Measurements from ENCODE around the gene GIMAP5. TPM values are rescaled to one million over a fixed set of nuclear protein-coding genes. Genes with fewer than 3 reads are reported as not detected.

The GIMAP5 gene
- polyA plus RNA-seq, 1 experiment, result not detected

DNA sequence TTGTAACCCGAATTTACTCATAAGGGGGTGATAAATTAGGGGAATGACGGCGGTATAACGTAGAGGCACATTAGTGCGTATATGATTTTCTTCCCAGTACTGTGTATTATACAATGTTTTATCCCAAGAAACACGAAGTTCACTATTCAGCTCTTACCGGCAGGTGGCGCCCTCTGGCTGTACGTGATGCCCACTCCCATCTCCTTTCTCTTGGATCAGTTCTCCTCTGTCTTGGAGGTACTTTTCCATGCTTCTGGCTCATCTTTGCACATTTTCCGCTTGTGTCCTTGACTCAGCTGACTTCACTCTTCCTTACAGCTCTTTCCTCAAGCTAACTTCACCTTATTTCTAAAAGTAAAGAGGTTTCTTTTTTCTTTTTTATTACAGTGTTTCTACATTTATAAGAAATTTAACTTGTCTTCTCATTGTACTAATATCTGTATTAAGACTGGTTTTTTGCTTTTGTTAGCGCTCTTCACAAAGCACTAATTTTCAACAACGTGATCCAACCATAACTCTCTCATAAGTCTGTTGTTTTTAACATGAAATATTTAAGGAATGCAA lies 41.6 kb downstream of the GIMAP5 start:
- TF ChIP-seq, protein P1, sequence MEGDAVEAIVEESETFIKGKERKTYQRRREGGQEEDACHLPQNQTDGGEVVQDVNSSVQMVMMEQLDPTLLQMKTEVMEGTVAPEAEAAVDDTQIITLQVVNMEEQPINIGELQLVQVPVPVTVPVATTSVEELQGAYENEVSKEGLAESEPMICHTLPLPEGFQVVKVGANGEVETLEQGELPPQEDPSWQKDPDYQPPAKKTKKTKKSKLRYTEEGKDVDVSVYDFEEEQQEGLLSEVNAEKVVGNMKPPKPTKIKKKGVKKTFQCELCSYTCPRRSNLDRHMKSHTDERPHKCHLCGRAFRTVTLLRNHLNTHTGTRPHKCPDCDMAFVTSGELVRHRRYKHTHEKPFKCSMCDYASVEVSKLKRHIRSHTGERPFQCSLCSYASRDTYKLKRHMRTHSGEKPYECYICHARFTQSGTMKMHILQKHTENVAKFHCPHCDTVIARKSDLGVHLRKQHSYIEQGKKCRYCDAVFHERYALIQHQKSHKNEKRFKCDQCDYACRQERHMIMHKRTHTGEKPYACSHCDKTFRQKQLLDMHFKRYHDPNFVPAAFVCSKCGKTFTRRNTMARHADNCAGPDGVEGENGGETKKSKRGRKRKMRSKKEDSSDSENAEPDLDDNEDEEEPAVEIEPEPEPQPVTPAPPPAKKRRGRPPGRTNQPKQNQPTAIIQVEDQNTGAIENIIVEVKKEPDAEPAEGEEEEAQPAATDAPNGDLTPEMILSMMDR (IDR thresholded peaks at IDR 0.05; ENCODE audit: low read depth, low read length), result peak; percentile 90
- no peaks in the 10 kb centered on the region for H3K9me3 ChIP-seq (ENCODE audit: control insufficient read depth, insufficient read depth, low read length)
- CTCF ChIA-PET, result interaction anchor here (0.5 to 1.8 kb wide), 19 partner anchors 9 to 240 kb away, joined by 3 to 28 read pairs (median 5); no protein-coding TSS in a partner anchor
- no peaks in the 10 kb centered on the region for H3K27me3 ChIP-seq (ENCODE audit: control insufficient read depth, insufficient read depth, low read length)
- no peak overlapping the region for H3K27ac ChIP-seq (ENCODE audit: low read depth, low read length)
- no peak overlapping the region for H3K4me3 ChIP-seq (ENCODE audit: low read depth, low read length)
- POLR2A ChIA-PET, result no interaction called here
- peak; percentile 43 for DNase-seq (ENCODE audit: low read depth, low spot score)

DNA sequence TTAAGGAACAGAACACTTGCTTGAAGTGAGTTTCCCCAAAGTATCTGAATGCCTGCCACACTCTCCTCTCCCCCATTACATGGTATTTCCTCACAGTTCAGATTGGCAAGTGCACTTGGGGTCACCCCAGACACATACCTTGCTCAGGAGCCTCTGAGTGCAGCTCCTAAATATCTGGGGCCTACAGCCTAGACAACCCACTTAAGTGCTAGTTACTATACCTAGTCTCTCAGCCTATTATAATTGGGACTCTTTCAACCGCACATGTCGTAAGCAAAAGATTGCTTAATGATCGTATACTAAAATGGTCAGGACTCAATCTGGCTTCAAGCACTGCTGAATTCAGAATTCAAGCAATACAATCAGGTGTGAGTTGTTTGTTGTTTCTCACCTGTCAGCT lies 43.1 kb downstream of the GIMAP5 start:
- H3K27me3 ChIP-seq (ENCODE audit: control insufficient read depth, insufficient read depth, low read length), result no peaks in the 10 kb centered on the region
- peak overlapping the region; percentile 82 for H3K27ac ChIP-seq (ENCODE audit: low read depth, low read length)
- no peak overlapping the region for H3K4me3 ChIP-seq (ENCODE audit: low read depth, low read length)
- H3K9me3 ChIP-seq (ENCODE audit: control insufficient read depth, insufficient read depth, low read length), result no peaks in the 10 kb centered on the region
- no peak for DNase-seq (ENCODE audit: low read depth, low spot score)
- CTCF ChIA-PET, result interaction anchor here (0.5 to 1.8 kb wide), 5 partner anchors 98 to 425 kb away, joined by 4 to 6 read pairs (median 4); no protein-coding TSS in a partner anchor
- TF ChIP-seq, protein P1 (IDR thresholded peaks at IDR 0.05; ENCODE audit: low read depth, low read length), result no peak
- POLR2A ChIA-PET, result no interaction called here

DNA sequence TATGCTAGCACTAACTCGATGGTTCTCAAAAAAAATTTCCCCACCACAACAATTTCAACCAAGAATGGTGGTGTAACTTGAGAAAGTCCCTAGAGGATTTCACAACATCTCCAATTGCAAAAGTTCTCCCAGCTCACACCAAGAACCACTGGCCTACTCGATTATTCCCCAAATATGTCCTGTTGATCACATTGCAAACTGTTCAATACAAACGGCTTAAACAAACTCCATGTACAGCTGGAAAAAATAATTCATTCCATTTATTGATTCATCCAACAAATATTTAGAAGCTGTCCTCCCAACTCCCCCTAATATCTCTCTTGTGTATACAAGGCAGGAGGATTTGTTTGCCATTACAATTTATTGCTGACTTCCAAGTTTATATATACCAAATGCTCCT lies 43.9 kb downstream of the GIMAP5 start:
- CTCF ChIA-PET, result interaction anchor here (1.5 to 1.8 kb wide), 2 partner anchors 117 to 181 kb away, joined by 4 to 6 read pairs; no protein-coding TSS in a partner anchor
- no peak overlapping the region for H3K4me3 ChIP-seq (ENCODE audit: low read depth, low read length)
- POLR2A ChIA-PET, result no interaction called here
- H3K9me3 ChIP-seq (ENCODE audit: control insufficient read depth, insufficient read depth, low read length), result no peaks in the 10 kb centered on the region
- H3K27ac ChIP-seq (ENCODE audit: low read depth, low read length), result peak overlapping the region; percentile 82
- DNase-seq (ENCODE audit: low read depth, low spot score), result peak; percentile 57
- TF ChIP-seq, protein P1 (IDR thresholded peaks at IDR 0.05; ENCODE audit: low read depth, low read length), result no peak
- no peaks in the 10 kb centered on the region for H3K27me3 ChIP-seq (ENCODE audit: control insufficient read depth, insufficient read depth, low read length)

DNA sequence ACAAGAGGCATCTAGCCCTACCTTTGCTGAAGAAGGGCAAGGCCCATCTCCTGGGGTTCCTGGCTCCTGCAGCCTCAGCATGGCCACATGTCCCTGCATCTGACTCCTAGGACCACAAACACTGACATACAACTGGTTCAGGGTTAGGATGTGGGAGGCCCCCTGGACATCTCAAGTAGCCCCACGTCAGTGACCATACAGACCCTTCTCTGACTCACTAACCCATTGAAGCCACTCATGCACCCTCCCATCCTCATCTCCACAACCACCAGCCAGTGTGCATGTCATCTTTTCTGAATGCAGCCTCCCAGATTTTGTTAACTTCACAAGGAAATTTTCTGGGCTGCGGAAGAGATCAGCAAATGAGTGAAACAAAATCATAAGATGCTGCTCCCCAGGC lies 44.7 kb downstream of the GIMAP5 start:
- no peak for DNase-seq (ENCODE audit: low read depth, low spot score)
- H3K4me3 ChIP-seq (ENCODE audit: low read depth, low read length), result no peak overlapping the region
- TF ChIP-seq, protein P1 (IDR thresholded peaks at IDR 0.05; ENCODE audit: low read depth, low read length), result no peak
- no peaks in the 10 kb centered on the region for H3K9me3 ChIP-seq (ENCODE audit: control insufficient read depth, insufficient read depth, low read length)
- CTCF ChIA-PET, result no interaction called here
- H3K27ac ChIP-seq (ENCODE audit: low read depth, low read length), result peak overlapping the region; percentile 43
- POLR2A ChIA-PET, result no interaction called here
- no peaks in the 10 kb centered on the region for H3K27me3 ChIP-seq (ENCODE audit: control insufficient read depth, insufficient read depth, low read length)

DNA sequence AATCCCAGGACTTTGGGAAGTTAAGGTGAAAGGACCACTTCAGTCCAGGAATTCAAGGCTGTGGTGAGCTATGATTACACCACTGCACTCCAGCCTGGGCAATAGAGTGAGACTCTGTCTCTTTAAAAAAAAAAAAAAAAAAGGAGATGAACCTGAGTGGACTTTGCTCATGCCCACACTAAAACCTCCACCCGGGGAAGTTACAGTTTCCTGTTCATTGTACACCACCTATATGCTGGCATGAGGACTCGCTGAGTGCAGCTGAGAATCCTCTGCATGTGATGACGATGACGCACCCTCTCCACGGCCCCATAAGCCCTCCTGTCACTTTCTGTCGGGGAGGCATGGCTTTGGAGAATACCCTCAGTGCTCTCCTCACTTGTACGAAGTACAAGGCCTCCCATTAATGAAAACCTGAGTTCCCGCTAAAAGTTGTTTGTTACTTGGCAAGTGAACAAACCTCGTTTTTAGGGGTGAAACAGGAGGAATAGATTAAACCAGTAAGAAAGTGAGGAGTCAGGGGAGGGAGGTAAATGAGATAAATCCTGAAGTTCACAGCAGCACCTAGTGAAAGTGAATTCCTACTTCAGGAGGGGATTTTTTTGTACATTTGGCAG lies 47.0 kb downstream of the GIMAP5 start:
- no peak overlapping the region for H3K4me3 ChIP-seq (ENCODE audit: low read depth, low read length)
- H3K27me3 ChIP-seq (ENCODE audit: control insufficient read depth, insufficient read depth, low read length), result peaks cover 2% of the 10 kb centered on the region
- H3K9me3 ChIP-seq (ENCODE audit: control insufficient read depth, insufficient read depth, low read length), result no peaks in the 10 kb centered on the region
- TF ChIP-seq, protein P1 (IDR thresholded peaks at IDR 0.05; ENCODE audit: low read depth, low read length), result no peak
- no peak for DNase-seq (ENCODE audit: low read depth, low spot score)
- ChIA-PET CTCF (interaction anchor here (0.7 kb wide), 1 partner anchor 196 kb away, joined by 10 read pairs; no protein-coding TSS in a partner anchor), POLR2A (no interaction called here)
- H3K27ac ChIP-seq (ENCODE audit: low read depth, low read length), result no peak overlapping the region
